Mesendoderm (in vitro differentiated cells): ENCODE results near the gene KDM6B.

Experiments used
- DNase-seq: peaks from one replicate; pipeline ENCODE4 v3.0.0; 2013
- H2AK5ac ChIP-seq: 2 replicates; pipeline ENCODE4 v1.6.1; 2013; ENCODE audit warnings: low read length, inconsistent platforms
- H2BK120ac ChIP-seq: 2 replicates; pipeline ENCODE4 v1.6.1; 2013; ENCODE audit warnings: low read depth, mild to moderate bottlenecking, low read length, moderate library complexity, mixed read lengths
- H2BK15ac ChIP-seq: replicated peaks from 2 replicates; pipeline ENCODE4 v1.6.1; 2013; ENCODE audit warnings: low read depth, mild to moderate bottlenecking, moderate library complexity
- H2BK5ac ChIP-seq: 2 replicates; pipeline ENCODE4 v1.6.1; 2013; ENCODE audit warnings: low read length, inconsistent platforms
- H3K18ac ChIP-seq: 2 replicates; pipeline ENCODE4 v1.6.1; 2013; ENCODE audit warnings: mild to moderate bottlenecking, low read length, mixed read lengths
- H3K23ac ChIP-seq: one replicate; pipeline ENCODE4 v1.6.1; 2013; ENCODE audit warnings: low read length
- H3K27ac ChIP-seq: 2 replicates; pipeline ENCODE4 v1.5.1; 2013; ENCODE audit warnings: low read depth, mild to moderate bottlenecking, inconsistent platforms, low read length, moderate library complexity
- H3K27me3 ChIP-seq: 2 replicates; pipeline ENCODE4 v1.6.1; 2013; ENCODE audit warnings: low read length, control low read depth, mild to moderate bottlenecking, inconsistent platforms; ENCODE audit not compliant: insufficient read depth, poor library complexity
- H3K36me3 ChIP-seq: 2 replicates; pipeline ENCODE4 v1.6.1; 2013; ENCODE audit warnings: low read length, inconsistent platforms; ENCODE audit not compliant: control insufficient read depth, insufficient read depth
- H3K4ac ChIP-seq: one replicate; pipeline ENCODE4 v1.6.1; 2013; ENCODE audit warnings: low read depth, mild to moderate bottlenecking, low read length, moderate library complexity
- H3K4me1 ChIP-seq: 2 replicates; pipeline ENCODE4 v1.6.1; 2013; ENCODE audit warnings: low read depth, low read length, inconsistent platforms; ENCODE audit not compliant: control insufficient read depth
- H3K4me2 ChIP-seq: 2 replicates; pipeline ENCODE4 v1.6.1; 2013; ENCODE audit warnings: low read length
- H3K4me3 ChIP-seq: 2 replicates; pipeline ENCODE4 v1.5.1; 2013; ENCODE audit warnings: mild to moderate bottlenecking, low read length
- H3K56ac ChIP-seq: one replicate; pipeline ENCODE4 v1.6.1; 2013; ENCODE audit warnings: low read length
- H3K79me1 ChIP-seq: 2 replicates; pipeline ENCODE4 v1.6.1; 2013; ENCODE audit warnings: low read length, inconsistent platforms
- H3K79me2 ChIP-seq: 2 replicates; pipeline ENCODE4 v1.6.1; 2013; ENCODE audit warnings: mild to moderate bottlenecking, low read length; ENCODE audit not compliant: control insufficient read depth, insufficient read depth
- H3K9ac ChIP-seq: 2 replicates; pipeline ENCODE4 v1.6.1; 2013; ENCODE audit warnings: low read length, inconsistent platforms
- H4K5ac ChIP-seq: one replicate; pipeline ENCODE4 v1.6.1; 2013; ENCODE audit warnings: low read length
- H4K8ac ChIP-seq: one replicate; pipeline ENCODE4 v1.6.1; 2013; ENCODE audit warnings: low read depth, mild to moderate bottlenecking, control low read depth, low read length, moderate library complexity
- WGBS: extraction: QIAGEN DNeasy Blood & Tissue Kit; methylation state at CpG from one replicate; pipeline ENCODE4 v1.1.7; 2013; ENCODE audit warnings: low lambda C conversion rate, missing lambda C conversion rate; ENCODE audit not compliant: insufficient coverage; ENCODE audit errors: extremely low coverage; 5-methylcytosine and 5-hydroxymethylcytosine counted together

The KDM6B gene

DNA sequence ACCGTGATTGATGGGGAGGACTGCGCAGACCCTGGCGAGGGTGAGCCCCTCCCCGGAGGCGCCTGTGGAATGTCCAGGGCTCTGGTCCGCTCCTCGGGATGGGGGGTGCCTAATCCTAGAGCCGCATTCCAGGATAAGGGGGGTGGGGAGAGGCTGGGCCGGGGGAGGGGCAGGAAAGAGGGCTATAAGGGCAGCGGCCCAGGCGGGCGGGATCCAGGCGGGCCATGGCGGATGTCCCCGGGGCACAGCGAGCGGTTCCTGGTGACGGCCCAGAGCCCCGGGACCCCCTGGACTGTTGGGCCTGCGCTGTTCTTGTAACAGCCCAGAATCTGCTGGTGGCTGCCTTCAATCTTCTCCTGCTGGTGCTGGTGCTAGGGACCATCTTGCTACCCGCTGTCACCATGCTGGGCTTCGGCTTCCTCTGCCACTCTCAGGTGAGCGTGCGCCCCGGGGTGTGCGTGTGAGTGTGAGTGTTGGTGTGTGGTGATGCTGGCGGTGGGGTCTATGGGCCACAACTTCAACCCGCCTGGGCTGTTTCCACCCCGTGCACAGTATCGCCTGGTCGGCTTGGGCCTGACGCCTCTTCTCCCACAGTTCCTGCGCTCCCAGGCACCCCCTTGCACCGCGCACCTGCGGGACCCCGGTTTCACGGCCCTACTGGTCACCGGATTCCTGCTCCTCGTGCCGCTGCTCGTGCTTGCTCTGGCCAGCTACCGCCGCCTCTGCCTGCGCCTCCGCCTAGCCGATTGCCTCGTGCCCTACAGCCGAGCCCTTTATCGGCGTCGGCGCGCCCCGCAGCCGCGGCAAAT lies 21.0 kb downstream of the KDM6B start, which contains the start of gene TMEM88:
TSS of gene TMEM88 (plus strand) at position 216 of the 809 bp plus-strand sequence. CDS start at position 225, 9 bp downstream.
- Histone ChIP-seq H3K4me2 (peak within 1 kb of the TSS; percentile 74), H3K79me1 (peaks cover 6% of the 10 kb centered on the region), H2BK5ac (no peak within 1 kb of the TSS), H3K36me3 (no peaks in the 10 kb centered on the region), H2BK15ac (no peak within 1 kb of the TSS), H4K5ac (no peak within 1 kb of the TSS), H3K23ac (peak within 1 kb of the TSS; percentile 96), H2AK5ac (no peak within 1 kb of the TSS), H4K8ac (no peak within 1 kb of the TSS), H3K4me1 (peaks cover 7% of the 10 kb centered on the region), H2BK120ac (no peak within 1 kb of the TSS), H3K4ac (no peak within 1 kb of the TSS), H3K27ac (no peak within 1 kb of the TSS), H3K4me3 (no peak within 1 kb of the TSS), H3K9ac (peak within 1 kb of the TSS; percentile 27), H3K18ac (peak within 1 kb of the TSS; percentile 6), H3K27me3 (peaks cover 9% of the 10 kb centered on the region), H3K79me2 (no peaks in the 10 kb centered on the region), H3K56ac (peak within 1 kb of the TSS; percentile 86)
- no CpG with 5 or more reads among the region's 57 CpGs for WGBS
- DNase-seq: peak; percentile 88

DNA sequence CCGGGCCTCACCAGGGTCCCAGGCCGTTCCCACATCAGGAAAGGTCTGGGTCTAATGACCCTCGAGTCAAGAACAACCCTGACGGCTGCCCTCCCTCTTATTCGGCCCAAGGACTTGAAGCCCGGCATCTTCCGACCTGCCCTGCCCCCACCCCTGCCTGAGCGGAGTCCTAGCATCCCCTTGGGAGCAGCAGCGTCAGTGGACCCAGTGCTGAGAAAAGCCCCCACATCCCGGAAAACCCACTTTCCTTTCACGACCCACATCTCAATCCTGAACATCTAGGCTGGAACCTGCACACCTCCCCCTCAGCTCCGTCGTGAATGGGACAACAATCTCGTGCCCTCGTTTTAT lies 21.6 kb downstream of the KDM6B start:
- no peaks in the 10 kb centered on the region for H3K79me2 ChIP-seq
- no peak for DNase-seq
- H3K18ac ChIP-seq: no peak overlapping the region
- H2BK120ac ChIP-seq: no peak overlapping the region
- no peaks in the 10 kb centered on the region for H3K36me3 ChIP-seq
- peak overlapping the region; percentile 27 for H3K9ac ChIP-seq
- no CpG with 5 or more reads among the region's 15 CpGs for WGBS
- peak overlapping the region; percentile 86 for H3K56ac ChIP-seq
- no peak overlapping the region for H2BK15ac ChIP-seq
- no peak overlapping the region for H4K8ac ChIP-seq
- no peak overlapping the region for H2BK5ac ChIP-seq
- peaks cover 9% of the 10 kb centered on the region for H3K27me3 ChIP-seq
- H3K27ac ChIP-seq: no peak overlapping the region
- H3K4me2 ChIP-seq: peak overlapping the region; percentile 74
- H2AK5ac ChIP-seq: no peak overlapping the region
- H3K4me3 ChIP-seq: no peak overlapping the region
- no peak overlapping the region for H3K23ac ChIP-seq
- no peak overlapping the region for H4K5ac ChIP-seq
- H3K4me1 ChIP-seq: peaks cover 7% of the 10 kb centered on the region
- no peak overlapping the region for H3K4ac ChIP-seq
- peaks cover 6% of the 10 kb centered on the region for H3K79me1 ChIP-seq

DNA sequence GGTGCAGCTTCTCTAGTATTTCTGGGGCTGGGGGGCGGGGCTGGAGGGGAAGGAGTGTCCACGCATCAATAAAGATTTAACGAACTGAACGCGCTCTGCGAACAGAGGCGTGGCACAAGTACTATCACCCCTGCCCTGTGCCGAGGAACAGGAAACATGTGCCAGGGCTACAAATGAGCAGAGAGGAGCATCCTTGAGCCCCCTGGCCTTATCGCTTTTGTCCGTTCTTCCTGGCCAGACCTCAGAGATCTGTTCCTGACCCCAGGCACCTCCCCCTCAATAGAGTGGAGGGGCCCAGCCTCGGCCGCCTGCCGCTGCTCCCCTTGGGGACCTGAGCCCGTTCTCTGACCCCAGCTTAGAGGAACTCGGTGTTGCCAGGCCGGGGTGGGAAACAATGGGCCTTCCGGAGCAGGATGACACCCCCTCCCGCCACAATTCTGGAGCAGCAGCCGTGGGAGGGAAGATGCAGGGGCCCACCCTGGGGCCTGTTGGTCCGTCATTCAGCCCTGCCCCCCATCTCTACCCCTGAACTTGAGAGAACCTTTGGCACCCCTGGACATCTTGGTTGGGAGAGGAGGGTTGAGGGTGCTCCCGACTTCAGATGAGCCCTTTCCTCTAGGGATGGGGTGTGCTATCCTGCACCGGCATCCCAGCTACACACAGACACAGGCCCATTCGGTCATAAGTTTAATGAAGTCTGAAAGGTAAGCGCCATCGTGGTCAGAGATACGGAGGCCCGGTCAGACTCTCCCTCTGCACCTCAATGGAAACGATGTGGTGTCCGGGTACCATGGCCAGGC lies 22.2 kb downstream of the KDM6B start:
- Histone ChIP-seq H2BK15ac (no peak overlapping the region), H2AK5ac (no peak overlapping the region), H3K36me3 (no peaks in the 10 kb centered on the region), H3K27me3 (peaks cover 9% of the 10 kb centered on the region), H3K4me3 (peak overlapping the region; percentile 63), H3K27ac (peak overlapping the region; percentile 13), H3K9ac (peak overlapping the region; percentile 83), H3K79me1 (peaks cover 6% of the 10 kb centered on the region), H2BK5ac (no peak overlapping the region), H3K79me2 (no peaks in the 10 kb centered on the region), H4K5ac (no peak overlapping the region), H3K4me1 (peaks cover 7% of the 10 kb centered on the region), H3K4me2 (peak overlapping the region; percentile 89), H3K23ac (peak overlapping the region; percentile 59), H2BK120ac (no peak overlapping the region), H3K4ac (no peak overlapping the region), H3K18ac (no peak overlapping the region), H4K8ac (no peak overlapping the region), H3K56ac (peak overlapping the region; percentile 93)
- WGBS: no CpG with 5 or more reads among the region's 29 CpGs
- no peak for DNase-seq

DNA sequence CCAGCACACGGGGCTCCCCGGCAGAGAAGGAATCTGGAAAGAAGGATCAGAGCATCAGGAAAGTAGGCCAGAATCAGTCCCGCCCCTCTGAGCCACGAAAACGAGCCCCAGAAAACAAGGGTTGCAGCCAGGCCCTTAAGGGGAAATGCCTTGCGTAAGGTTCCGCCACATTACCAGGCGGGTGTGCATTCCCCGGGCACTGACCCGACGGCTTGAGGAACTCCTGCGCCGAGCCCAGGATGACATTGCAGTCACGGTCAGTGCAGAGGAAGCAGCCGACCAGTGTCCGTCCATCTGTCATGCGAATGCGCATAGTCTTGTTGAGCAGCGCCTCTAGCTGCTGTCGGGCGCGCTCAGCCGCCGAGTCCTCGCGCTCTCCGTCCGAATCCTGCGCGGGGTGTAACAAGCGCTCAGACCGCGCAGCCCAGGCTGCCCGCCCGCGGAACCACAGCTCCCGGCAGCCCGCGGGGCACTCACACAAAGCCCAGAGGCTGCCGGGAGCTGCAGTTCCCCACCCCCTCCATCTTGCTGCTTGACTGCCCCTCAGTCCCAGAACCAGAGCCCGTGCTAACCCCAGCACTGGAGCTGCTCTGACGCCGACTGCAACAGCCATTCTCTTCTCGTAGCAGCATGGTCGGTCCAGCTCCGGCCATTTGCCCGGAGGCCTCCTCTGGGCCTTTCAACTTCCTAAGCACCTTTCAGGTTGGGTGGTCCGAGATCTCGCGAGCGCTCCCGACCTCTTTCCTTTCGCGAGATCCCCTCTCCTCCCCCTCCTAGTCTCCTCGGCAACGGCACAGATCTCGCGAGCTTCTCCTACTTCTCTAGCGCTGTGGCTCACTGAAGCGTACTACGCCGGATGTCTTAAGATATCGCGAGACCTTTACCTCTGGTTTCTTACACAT lies 23.0 kb downstream of the KDM6B start, which contains the start of gene NAA38:
TSS of gene NAA38 (minus strand) at position 749 of the 902 bp plus-strand sequence. CDS start at position 653, 96 bp downstream.
- peaks cover 7% of the 10 kb centered on the region for H3K4me1 ChIP-seq
- peak within 1 kb of the TSS; percentile 92 for H3K18ac ChIP-seq
- H3K9ac ChIP-seq: peak within 1 kb of the TSS; percentile 83
- WGBS: no CpG with 5 or more reads among the region's 64 CpGs
- H3K4me2 ChIP-seq: peak within 1 kb of the TSS; percentile 89
- no peaks in the 10 kb centered on the region for H3K79me2 ChIP-seq
- H3K4ac ChIP-seq: no peak within 1 kb of the TSS
- peak within 1 kb of the TSS; percentile 81 for H3K23ac ChIP-seq
- peaks cover 9% of the 10 kb centered on the region for H3K27me3 ChIP-seq
- peak; percentile 100 for DNase-seq
- peak within 1 kb of the TSS; percentile 69 for H3K4me3 ChIP-seq
- H2BK15ac ChIP-seq: no peak within 1 kb of the TSS
- H4K5ac ChIP-seq: no peak within 1 kb of the TSS
- no peak within 1 kb of the TSS for H4K8ac ChIP-seq
- H3K56ac ChIP-seq: peak within 1 kb of the TSS; percentile 96
- H3K27ac ChIP-seq: peak within 1 kb of the TSS; percentile 89
- H3K36me3 ChIP-seq: no peaks in the 10 kb centered on the region
- no peak within 1 kb of the TSS for H2AK5ac ChIP-seq
- peak within 1 kb of the TSS; percentile 98 for H2BK120ac ChIP-seq
- peaks cover 6% of the 10 kb centered on the region for H3K79me1 ChIP-seq
- peak within 1 kb of the TSS; percentile 97 for H2BK5ac ChIP-seq
